NCI-H524 (cell line): ENCODE data around the gene RAB3IL1.
"Not testable (repeated sequence)": the region's sequence is repeated elsewhere in the genome, so short reads cannot be mapped to it uniquely, and the experiment has no call there.

Experiments
- DNase-seq, 2 experiments: peaks; one replicate each; lab custom pipeline; 2025; lab: John Stamatoyannopoulos, UW

Gene RAB3IL1

GRCh38 chr11:61885784-61886580 is 31.4 kb downstream of the RAB3IL1 start:
- no peak for DNase-seq

- DNase-seq = peak in 1 of 2 experiments; percentile 22
Measured at GRCh38 chr11:61885166-61885778, 32.1 kb downstream of the RAB3IL1 start.

- no peak for DNase-seq
Measured at GRCh38 chr11:61883947-61884346, 33.4 kb downstream of the RAB3IL1 start.

GRCh38 chr11:61883327-61883726 is 34.0 kb downstream of the RAB3IL1 start:
- no peak for DNase-seq

- DNase-seq = no peak
Measured at GRCh38 chr11:61882879-61883278, 34.5 kb downstream of the RAB3IL1 start.

GRCh38 chr11:61882267-61882666 is 35.1 kb downstream of the RAB3IL1 start:
- not testable (repeated sequence) for DNase-seq

GRCh38 chr11:61881397-61881796 is 36.0 kb downstream of the RAB3IL1 start:
- no peak for DNase-seq

GRCh38 chr11:61880454-61880853 is 36.9 kb downstream of the RAB3IL1 start:
- no peak for DNase-seq

- DNase-seq = no peak
Measured at GRCh38 chr11:61880031-61880430, 37.3 kb downstream of the RAB3IL1 start.

GRCh38 chr11:61879152-61879551 is 38.2 kb downstream of the RAB3IL1 start:
- no peak for DNase-seq

- no peak for DNase-seq
Measured at GRCh38 chr11:61875698-61876097, 41.7 kb downstream of the RAB3IL1 start.

GRCh38 chr11:61874853-61875252 is 42.5 kb downstream of the RAB3IL1 start:
- no peak for DNase-seq

- DNase-seq = no peak
Measured at GRCh38 chr11:61874377-61874809, 43.0 kb downstream of the RAB3IL1 start.

GRCh38 chr11:61873588-61874376 is 43.6 kb downstream of the RAB3IL1 start:
- no peak for DNase-seq

- DNase-seq = no peak
Measured at GRCh38 chr11:61872935-61873565, 44.3 kb downstream of the RAB3IL1 start.

- DNase-seq = peak; percentile 75 to 80
Measured at GRCh38 chr11:61871158-61871597, 46.2 kb downstream of the RAB3IL1 start.

- DNase-seq = no peak
Measured at GRCh38 chr11:61870541-61871031, 46.8 kb downstream of the RAB3IL1 start.

- no peak for DNase-seq
Measured at GRCh38 chr11:61869708-61870451, 47.5 kb downstream of the RAB3IL1 start.

- no peak for DNase-seq
Measured at GRCh38 chr11:61869429-61869707, 48.0 kb downstream of the RAB3IL1 start.

- no peak for DNase-seq
Measured at GRCh38 chr11:61868571-61869428, 48.6 kb downstream of the RAB3IL1 start.

- DNase-seq = no peak
Measured at GRCh38 chr11:61866958-61867343, 50.4 kb downstream of the RAB3IL1 start.
